Fibroblast of pulmonary artery (primary cell): Measurements from ENCODE around the gene OSBPL8.

Experiments used
- DNase-seq: peaks from one replicate; pipeline ENCODE4 v3.0.0-alpha.2; 2010; ENCODE audit warnings: low read depth
- H3K4me3 ChIP-seq: replicated peaks from 2 replicates; pipeline ENCODE4 v1.5.1; 2011; ENCODE audit warnings: low read depth, mild to moderate bottlenecking, control low read depth, low read length, moderate library complexity
- CTCF ChIP-seq: IDR thresholded peaks from 2 replicates; pipeline ENCODE4 v1.5.1; 2011; ENCODE audit warnings: mild to moderate bottlenecking, control low read depth, low read length, inconsistent platforms; ENCODE audit errors: missing control alignments

OSBPL8 gene

GRCh38 chr12:76543813-76544347 is 15.7 kb downstream of the OSBPL8 start:
- no peak for TF ChIP-seq CTCF
- DNase-seq = no peak
- no peak overlapping the region for H3K4me3 ChIP-seq

- H3K4me3 ChIP-seq = no peak overlapping the region
- no peak for DNase-seq
- no peak for TF ChIP-seq CTCF
Measured at GRCh38 chr12:76542908-76543307, 16.7 kb downstream of the OSBPL8 start.

- DNase-seq = no peak
- no peak overlapping the region for H3K4me3 ChIP-seq
- no peak for TF ChIP-seq CTCF
Measured at GRCh38 chr12:76539727-76540126, 19.8 kb downstream of the OSBPL8 start.

GRCh38 chr12:76537923-76538322 is 21.6 kb downstream of the OSBPL8 start:
- no peak overlapping the region for H3K4me3 ChIP-seq

GRCh38 chr12:76536546-76536945 is 23.0 kb downstream of the OSBPL8 start:
- DNase-seq = no peak
- no peak overlapping the region for H3K4me3 ChIP-seq
- TF ChIP-seq CTCF = no peak

More at GRCh38 chr12:76537923-76538322, 21.6 kb downstream of the OSBPL8 start:
- DNase-seq = no peak
- TF ChIP-seq CTCF = no peak

GRCh38 chr12:76535170-76535569 is 24.4 kb downstream of the OSBPL8 start:
- no peak for DNase-seq
- no peak for TF ChIP-seq CTCF
- H3K4me3 ChIP-seq = no peak overlapping the region

- DNase-seq = no peak
- no peak for TF ChIP-seq CTCF
- H3K4me3 ChIP-seq = no peak overlapping the region
Measured at GRCh38 chr12:76533331-76533730, 26.2 kb downstream of the OSBPL8 start.
